ENCODE data around the gene LRRIQ4. TPM values are rescaled to one million over a fixed set of nuclear protein-coding genes. Genes with fewer than 3 reads are reported as not detected.

LRRIQ4 gene
- total RNA-seq, 1 experiment from 2014 or later: 1.3 TPM

GRCh38 chr3:169815590-169816150, 3.0 kb downstream of the LRRIQ4 start:
- H3K9me3 ChIP-seq (ENCODE audit: insufficient read depth, low read depth): peaks cover 12% of the 10 kb centered on the region; the same call in 1 of the 2 replicates
- ChIA-PET CTCF (no interaction called here), POLR2A (ENCODE audit: unreplicated experiment) (no interaction called here)
- intact Hi-C loops (cut with micrococcal nuclease; ENCODE audit: unreplicated experiment): no loop called here
- H3K79me2 ChIP-seq (ENCODE audit: low read depth): no peaks in the 10 kb centered on the region
- peaks cover 5% of the 10 kb centered on the region; the same call in 1 of the 2 replicates for H3F3A ChIP-seq (ENCODE audit: insufficient read depth, low read depth)
- no peak overlapping the region for H3K4me2 ChIP-seq
- H3K36me3 ChIP-seq (ENCODE audit: low read depth): no peaks in the 10 kb centered on the region
- H3K27ac ChIP-seq: no peak overlapping the region
- no peak overlapping the region for H2AFZ ChIP-seq
- TF ChIP-seq EZH2 (IDR thresholded peaks at IDR 0.05; ENCODE audit: low read depth): no peak
- TF ChIP-seq CTCF (conservative IDR thresholded peaks at IDR 0.05): no peak
- no peaks in the 10 kb centered on the region for H3K27me3 ChIP-seq (ENCODE audit: insufficient read depth, low read depth)
- no peaks in the 10 kb centered on the region for H3K9me2 ChIP-seq (ENCODE audit: insufficient read depth)
- H3K4me1 ChIP-seq (replicated peaks; ENCODE audit: insufficient read depth): peaks cover 16% of the 10 kb centered on the region
- no peaks in the 10 kb centered on the region for H4K20me1 ChIP-seq (ENCODE audit: insufficient read depth)
- DNase-seq: no peak
- no TSS peak for BruUV-seq (replicated peaks)
- no peak overlapping the region for H3K4me3 ChIP-seq

GRCh38 chr3:169818316-169818715, 5.6 kb downstream of the LRRIQ4 start:
- H3K4me1 ChIP-seq (replicated peaks; ENCODE audit: insufficient read depth): peaks cover 1% of the 10 kb centered on the region; the same call in 1 of the 2 replicates
- intact Hi-C loops (cut with micrococcal nuclease; ENCODE audit: unreplicated experiment): no loop called here
- no TSS peak for BruUV-seq (replicated peaks)
- no peak overlapping the region for H3K4me3 ChIP-seq
- TF ChIP-seq EZH2 (IDR thresholded peaks at IDR 0.05; ENCODE audit: low read depth) (no peak), CTCF (conservative IDR thresholded peaks at IDR 0.05) (no peak)
- H3K9me3 ChIP-seq (ENCODE audit: insufficient read depth, low read depth): peaks cover 12% of the 10 kb centered on the region; the same call in 1 of the 2 replicates
- H3K4me2 ChIP-seq: no peak overlapping the region
- H3K27me3 ChIP-seq (ENCODE audit: insufficient read depth, low read depth): no peaks in the 10 kb centered on the region
- no peak overlapping the region for H2AFZ ChIP-seq
- no peak overlapping the region for H3K27ac ChIP-seq
- no peaks in the 10 kb centered on the region for H4K20me1 ChIP-seq (ENCODE audit: insufficient read depth)
- ChIA-PET CTCF (no interaction called here), POLR2A (ENCODE audit: unreplicated experiment) (no interaction called here)
- no peak for DNase-seq
- no peaks in the 10 kb centered on the region for H3K36me3 ChIP-seq (ENCODE audit: low read depth)
- H3F3A ChIP-seq (ENCODE audit: insufficient read depth, low read depth): no peaks in the 10 kb centered on the region
- no peaks in the 10 kb centered on the region for H3K79me2 ChIP-seq (ENCODE audit: low read depth)
- H3K9me2 ChIP-seq (ENCODE audit: insufficient read depth): no peaks in the 10 kb centered on the region

GRCh38 chr3:169822091-169822490, 9.4 kb downstream of the LRRIQ4 start:
- intact Hi-C loops (cut with micrococcal nuclease; ENCODE audit: unreplicated experiment): no loop called here
- H3K4me1 ChIP-seq (replicated peaks; ENCODE audit: insufficient read depth): no peaks in the 10 kb centered on the region
- H3K27ac ChIP-seq: no peak overlapping the region
- CTCF ChIA-PET: interaction anchor here (0.6 kb wide), 1 partner anchor 1825 kb away, joined by 3 read pairs; no protein-coding TSS in a partner anchor
- BruUV-seq (replicated peaks): no TSS peak
- no peak for DNase-seq
- H3K36me3 ChIP-seq (ENCODE audit: low read depth): no peaks in the 10 kb centered on the region
- no peaks in the 10 kb centered on the region for H3K27me3 ChIP-seq (ENCODE audit: insufficient read depth, low read depth)
- no peaks in the 10 kb centered on the region for H3K9me3 ChIP-seq (ENCODE audit: insufficient read depth, low read depth)
- POLR2A ChIA-PET (ENCODE audit: unreplicated experiment): interaction anchor here (0.6 kb wide), 1 partner anchor 247 kb away, joined by 4 read pairs; no protein-coding TSS in a partner anchor
- no peaks in the 10 kb centered on the region for H3F3A ChIP-seq (ENCODE audit: insufficient read depth, low read depth)
- no peak overlapping the region for H3K4me3 ChIP-seq
- H3K4me2 ChIP-seq: no peak overlapping the region
- no peak overlapping the region for H2AFZ ChIP-seq
- H3K79me2 ChIP-seq (ENCODE audit: low read depth): no peaks in the 10 kb centered on the region
- no peaks in the 10 kb centered on the region for H3K9me2 ChIP-seq (ENCODE audit: insufficient read depth)
- TF ChIP-seq EZH2 (IDR thresholded peaks at IDR 0.05; ENCODE audit: low read depth) (no peak), CTCF (conservative IDR thresholded peaks at IDR 0.05) (no peak)
- no peaks in the 10 kb centered on the region for H4K20me1 ChIP-seq (ENCODE audit: insufficient read depth)

Data from PC-9 (cell line).